Uterus (tissue), 2 donors: Measurements from ENCODE around the gene TAGLN2.

Experiments used
- CTCF ChIP-seq, 4 experiments: fragments of 200-600 bp in 2 of 4; fragments of 450-650 bp in 2 of 4; sonication (generic) in 2 of 4; IDR thresholded peaks; one replicate each; pipeline ENCODE4 v1.5.1; 2016 to 2019; ENCODE audit warnings: antibody characterized with exemption in 4 of 4, mild to moderate bottlenecking in 2 of 4, moderate library complexity in 1 of 4
- POLR2A ChIP-seq, 2 donors: fragments of 450-650 bp; IDR thresholded peaks; one replicate each; pipeline ENCODE4 v1.6.1; 2016; ENCODE audit warnings: antibody characterized with exemption in 2 of 2, mild to moderate bottlenecking in 1 of 2, moderate library complexity in 1 of 2

DNA sequence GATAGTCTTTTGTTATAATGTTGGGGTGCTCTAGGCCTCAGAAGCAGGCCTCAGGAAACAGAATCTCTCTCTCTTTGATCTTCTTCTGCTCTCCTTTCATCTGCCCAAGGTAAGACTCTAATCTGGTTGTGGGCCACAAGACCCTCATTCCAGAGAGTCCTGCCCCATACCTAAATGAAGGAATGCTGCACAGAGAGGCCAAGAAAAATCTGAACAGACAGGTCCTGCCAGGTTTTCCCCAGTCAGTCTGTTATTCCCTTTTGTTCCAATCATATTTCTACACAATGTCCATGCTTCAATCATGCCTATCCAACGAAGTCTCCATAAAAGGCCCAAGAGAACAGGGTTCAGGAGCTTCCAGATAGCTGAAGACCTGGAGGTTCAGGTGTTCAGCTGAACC, 18.3 kb downstream of the TAGLN2 start:
- TF ChIP-seq CTCF (IDR thresholded peaks at IDR 0.05) (no peak), POLR2A (IDR thresholded peaks at IDR 0.05) (no peak)
